Chondrocyte (in vitro differentiated cells): ENCODE measurements around the gene GALK1. TPM values are rescaled to one million over a fixed set of nuclear protein-coding genes. Genes with fewer than 3 reads are reported as not detected.

Experiments
- DNase-seq: peaks from one replicate; pipeline ENCODE4 v3.0.0; 2021; ENCODE audit warnings: mixed read lengths, low spot score
- H3K27ac Mint-ChIP-seq: one replicate; pipeline ENCODE4 v1.8.0; 2021; ENCODE audit warnings: mild to moderate bottlenecking, moderate library complexity, mixed read lengths; ENCODE audit not compliant: unreplicated experiment
- H3K27me3 Mint-ChIP-seq: 2 replicates; pipeline ENCODE4 v1.8.0; 2021; ENCODE audit warnings: low read depth, mixed read lengths
- H3K36me3 Mint-ChIP-seq: 2 replicates; pipeline ENCODE4 v1.8.0; 2021; ENCODE audit warnings: low read depth, mixed read lengths
- H3K4me1 Mint-ChIP-seq: 2 replicates; pipeline ENCODE4 v1.8.0; 2021; ENCODE audit warnings: low read depth, mild to moderate bottlenecking, mixed read lengths
- H3K4me3 Mint-ChIP-seq: one replicate; pipeline ENCODE4 v1.8.0; 2021; ENCODE audit warnings: mild to moderate bottlenecking, moderate library complexity, mixed read lengths; ENCODE audit not compliant: unreplicated experiment
- H3K9me3 Mint-ChIP-seq: 2 replicates; pipeline ENCODE4 v1.8.0; 2021; ENCODE audit warnings: low read depth, mixed read lengths
- CTCF ChIP-seq: fragments of 200-600 bp; sonication (generic); IDR thresholded peaks from 2 replicates; pipeline ENCODE4 v1.5.0; 2021; ENCODE audit warnings: antibody characterized with exemption, mild to moderate bottlenecking, moderate library complexity
- total RNA-seq: library from RNA; stranded (reverse); gene quantifications from 3 replicates; pipeline ENCODE4 v1.2.1, GENCODE V29; 2021

Gene GALK1
- total RNA-seq, 1 donor from 2014 or later = 27.8 TPM

GRCh38 chr17:75807861-75808260 lies 42.9 kb upstream of the GALK1 start:
- peaks cover 5% of the 10 kb centered on the region for H3K36me3 Mint-ChIP-seq
- no peaks in the 10 kb centered on the region for H3K27me3 Mint-ChIP-seq
- H3K9me3 Mint-ChIP-seq = no peaks in the 10 kb centered on the region
- DNase-seq = peak; percentile 6
- peak overlapping the region; percentile 14 for H3K27ac Mint-ChIP-seq
- H3K4me3 Mint-ChIP-seq = no peak overlapping the region
- H3K4me1 Mint-ChIP-seq = peaks cover 20% of the 10 kb centered on the region
- TF ChIP-seq CTCF = no peak

- Mint-ChIP-seq H3K9me3 (no peaks in the 10 kb centered on the region), H3K27me3 (no peaks in the 10 kb centered on the region), H3K27ac (no peak overlapping the region), H3K4me3 (no peak overlapping the region), H3K4me1 (peaks cover 20% of the 10 kb centered on the region), H3K36me3 (no peaks in the 10 kb centered on the region)
- peak; percentile 59 for DNase-seq
- no peak for TF ChIP-seq CTCF
Measured at GRCh38 chr17:75806822-75807500, 42.0 kb upstream of the GALK1 start.

- no peaks in the 10 kb centered on the region for H3K27me3 Mint-ChIP-seq
- H3K4me3 Mint-ChIP-seq = no peak overlapping the region
- no peak for DNase-seq
- no peaks in the 10 kb centered on the region for H3K9me3 Mint-ChIP-seq
- H3K27ac Mint-ChIP-seq = no peak overlapping the region
- peaks cover 7% of the 10 kb centered on the region for H3K36me3 Mint-ChIP-seq
- peaks cover 11% of the 10 kb centered on the region for H3K4me1 Mint-ChIP-seq
- TF ChIP-seq CTCF = no peak
Measured at GRCh38 chr17:75803883-75804282, 38.9 kb upstream of the GALK1 start.

- no peak overlapping the region for H3K4me3 Mint-ChIP-seq
Measured at GRCh38 chr17:75799402-75799801, 34.4 kb upstream of the GALK1 start.

More at GRCh38 chr17:75799402-75799801, 34.4 kb upstream of the GALK1 start:
- DNase-seq = peak; percentile 35
- Mint-ChIP-seq H3K27ac (no peak overlapping the region), H3K9me3 (no peaks in the 10 kb centered on the region), H3K27me3 (no peaks in the 10 kb centered on the region), H3K4me1 (no peaks in the 10 kb centered on the region), H3K36me3 (peaks cover 7% of the 10 kb centered on the region)
- no peak for TF ChIP-seq CTCF
